Stimulated activated CD4-positive, alpha-beta T cell treated with anti-CD3 and anti-CD28 coated beads, Interleukin-15, amount 100 ng/mL, for 24 hours (primary cell): ENCODE results near the gene C6orf15.

ENCODE experiments used
- DNase-seq: peaks from one replicate; pipeline ENCODE4 v3.0.0-alpha.2; 2020

C6orf15 gene

GRCh38 chr6:31112478-31112877 is at the start of gene C6orf15:
TSS of gene C6orf15 (minus strand) at chr6:31112575. CDS start at chr6:31112555, 20 bp downstream.
- no peak for DNase-seq

- DNase-seq: no peak
Measured at GRCh38 chr6:31161216-31162126, 49.1 kb upstream of the C6orf15 start.

- DNase-seq: peak; percentile 50
Measured at GRCh38 chr6:31158863-31159855, 46.8 kb upstream of the C6orf15 start.

- peak; percentile 99 for DNase-seq
Measured at GRCh38 chr6:31158140-31158862, 45.9 kb upstream of the C6orf15 start, which contains the start of gene TCF19. TSS of gene TCF19 (plus strand) at chr6:31158589. CDS start at chr6:31159470, 881 bp downstream.

- DNase-seq: no peak
Measured at GRCh38 chr6:31157513-31158139, 45.3 kb upstream of the C6orf15 start, which contains the start of gene CCHCR1. TSS of gene CCHCR1 (minus strand) at chr6:31157802. CDS start at chr6:31157600, 202 bp downstream.

- DNase-seq: no peak
Measured at GRCh38 chr6:31156641-31157040, 44.3 kb upstream of the C6orf15 start.

GRCh38 chr6:31154436-31154835 is 42.1 kb upstream of the C6orf15 start:
- no peak for DNase-seq

- DNase-seq: no peak
Measured at GRCh38 chr6:31152781-31153180, 40.4 kb upstream of the C6orf15 start.

- DNase-seq: no peak
Measured at GRCh38 chr6:31149827-31150447, 37.6 kb upstream of the C6orf15 start.

- no peak for DNase-seq
Measured at GRCh38 chr6:31145386-31145785, 33.0 kb upstream of the C6orf15 start.

- DNase-seq: no peak
Measured at GRCh38 chr6:31144970-31145340, 32.6 kb upstream of the C6orf15 start.

GRCh38 chr6:31144296-31144969 is 32.1 kb upstream of the C6orf15 start:
- no peak for DNase-seq

- DNase-seq: no peak
Measured at GRCh38 chr6:31143148-31143547, 30.8 kb upstream of the C6orf15 start.

- no peak for DNase-seq
Measured at GRCh38 chr6:31142361-31142761, 30.0 kb upstream of the C6orf15 start.

- no peak for DNase-seq
Measured at GRCh38 chr6:31140643-31141042, 28.3 kb upstream of the C6orf15 start.

GRCh38 chr6:31139599-31139998 is 27.2 kb upstream of the C6orf15 start:
- DNase-seq: no peak

- DNase-seq: no peak
Measured at GRCh38 chr6:31138982-31139381, 26.6 kb upstream of the C6orf15 start, which contains the start of gene PSORS1C2. TSS of gene PSORS1C2 (minus strand) at chr6:31139066. CDS start at chr6:31139026, 40 bp downstream.

GRCh38 chr6:31135710-31136109 is 23.3 kb upstream of the C6orf15 start:
- DNase-seq: no peak

- DNase-seq: no peak
Measured at GRCh38 chr6:31132806-31133205, 20.4 kb upstream of the C6orf15 start.

- no peak for DNase-seq
Measured at GRCh38 chr6:31131595-31131994, 19.2 kb upstream of the C6orf15 start.

GRCh38 chr6:31130751-31131150 is 18.4 kb upstream of the C6orf15 start:
- no peak for DNase-seq
